Natural killer cell (primary cell): ENCODE measurements around the gene MAG. TPM values are rescaled to one million over a fixed set of nuclear protein-coding genes. Genes with fewer than 3 reads are reported as not detected.

Experiments
- ATAC-seq, 3 donors: fragments of 150-1000 bp in 2 of 3; fragments of 200-7000 bp in 1 of 3; cut with Tn5 transposase; 1 replicate in 1 of 3; 2 replicates in 2 of 3; pipeline ENCODE4 v1.10.0; 2021; ENCODE audit warnings: mild to moderate bottlenecking in 2 of 3, moderate library complexity in 2 of 3
- DNase-seq, 2 donors: peaks; one replicate each; pipeline versions ENCODE4 v3.0.0 to v3.0.0-alpha.2; 2013 to 2021; ENCODE audit warnings: mixed read lengths in 1 of 2
- H3K27ac ChIP-seq: one replicate; pipeline ENCODE4 v1.5.1; 2013; ENCODE audit warnings: mild to moderate bottlenecking, low read length
- H3K27me3 ChIP-seq: one replicate; pipeline ENCODE4 v1.6.1; 2013; ENCODE audit warnings: low read length; ENCODE audit not compliant: control insufficient read depth, insufficient read depth
- H3K36me3 ChIP-seq: one replicate; pipeline ENCODE4 v1.6.1; 2013; ENCODE audit warnings: low read length; ENCODE audit not compliant: control insufficient read depth, insufficient read depth
- H3K4me1 ChIP-seq: one replicate; pipeline ENCODE4 v1.6.1; 2013; ENCODE audit warnings: low read length; ENCODE audit not compliant: control insufficient read depth, insufficient read depth
- H3K4me3 ChIP-seq: one replicate; pipeline ENCODE4 v1.5.1; 2013; ENCODE audit warnings: low read length
- H3K9me3 ChIP-seq: one replicate; pipeline ENCODE4 v1.6.1; 2013; ENCODE audit warnings: low read length; ENCODE audit not compliant: control insufficient read depth, insufficient read depth
- H3K27ac Mint-ChIP-seq, 2 donors: one replicate each; pipeline ENCODE4 v1.8.0; 2022; ENCODE audit warnings: mild to moderate bottlenecking in 2 of 2, mixed read lengths in 2 of 2, moderate library complexity in 1 of 2
- H3K27me3 Mint-ChIP-seq, 2 donors: one replicate each; pipeline ENCODE4 v1.8.0; 2022; ENCODE audit warnings: low read depth in 2 of 2, mixed read lengths in 2 of 2
- H3K36me3 Mint-ChIP-seq: one replicate; pipeline ENCODE4 v1.8.0; 2022; ENCODE audit warnings: mixed read lengths
- H3K4me1 Mint-ChIP-seq, 2 donors: one replicate each; pipeline ENCODE4 v1.8.0; 2022; ENCODE audit warnings: mixed read lengths in 2 of 2
- H3K4me3 Mint-ChIP-seq: one replicate; pipeline ENCODE4 v1.8.0; 2022; ENCODE audit warnings: mild to moderate bottlenecking, moderate library complexity, mixed read lengths
- H3K9me3 Mint-ChIP-seq, 2 donors: one replicate each; pipeline ENCODE4 v1.8.0; 2022; ENCODE audit warnings: mixed read lengths in 2 of 2
- WGBS: methylation state at CpG from one replicate; pipeline ENCODE4 v1.1.7; 2013; ENCODE audit warnings: missing lambda C conversion rate; ENCODE audit not compliant: insufficient coverage; 5-methylcytosine and 5-hydroxymethylcytosine counted together
- intact Hi-C: fragments of 100-400 bp; cut with micrococcal nuclease; formaldehyde crosslinking; loops from one replicate; pipeline ENCODE4 v1.14.2; 2022
- total RNA-seq, 4 donors: library from RNA; stranded (reverse); fragments of 120-200 nt in 1 of 4; gene quantifications; one replicate each; pipeline versions ENCODE4 v1.2.3 to v1.2.4, GENCODE V29; 2013 to 2022
- TF ChIP-seq, protein P1 (sequence below): fragments of 200-600 bp; IDR thresholded peaks from one replicate; pipeline ENCODE4 v1.8.0; 2022; ENCODE audit warnings: antibody characterized with exemption

The MAG gene
- total RNA-seq, 3 donors from 2014 or later (not counting 1 experiment from before 2014, with no cell fraction given): not detected

DNA sequence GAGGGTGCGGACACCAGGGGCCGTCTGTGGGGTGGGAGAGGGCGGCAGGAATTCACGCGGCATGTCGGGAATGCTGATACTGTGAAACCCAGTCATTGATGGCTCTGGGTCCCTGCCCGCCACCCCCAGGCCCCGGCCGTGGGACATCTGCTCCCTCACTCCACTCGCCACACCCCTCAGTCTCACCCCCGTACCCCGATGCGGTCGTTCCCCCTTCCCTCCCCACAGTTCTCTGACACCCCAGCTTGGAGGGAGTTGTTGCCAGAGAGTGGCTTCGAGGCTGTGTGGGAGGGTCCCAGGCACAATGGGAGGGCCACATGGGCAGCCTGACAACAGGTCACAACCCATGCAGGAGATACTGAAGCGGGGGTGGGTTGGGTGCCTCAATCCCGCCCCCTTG lies 1.8 kb downstream of the MAG start:
- no peaks in the 10 kb centered on the region for H3K9me3 Mint-ChIP-seq
- Histone ChIP-seq H3K4me3 (no peak overlapping the region), H3K27me3 (no peaks in the 10 kb centered on the region), H3K4me1 (peaks cover 19% of the 10 kb centered on the region), H3K36me3 (no peaks in the 10 kb centered on the region), H3K9me3 (no peaks in the 10 kb centered on the region), H3K27ac (no peak overlapping the region)
- intact Hi-C loops: no loop called here
- no peaks in the 10 kb centered on the region for H3K27me3 Mint-ChIP-seq
- no peak for ATAC-seq
- no peak for DNase-seq
- no peak overlapping the region for H3K4me3 Mint-ChIP-seq
- H3K4me1 Mint-ChIP-seq: peaks cover 0 to 5% of the 10 kb centered on the region in 2 donors
- WGBS: 90% methylated on average over 15 of the region's 17 CpGs
- H3K36me3 Mint-ChIP-seq: no peaks in the 10 kb centered on the region
- TF ChIP-seq, protein P1, sequence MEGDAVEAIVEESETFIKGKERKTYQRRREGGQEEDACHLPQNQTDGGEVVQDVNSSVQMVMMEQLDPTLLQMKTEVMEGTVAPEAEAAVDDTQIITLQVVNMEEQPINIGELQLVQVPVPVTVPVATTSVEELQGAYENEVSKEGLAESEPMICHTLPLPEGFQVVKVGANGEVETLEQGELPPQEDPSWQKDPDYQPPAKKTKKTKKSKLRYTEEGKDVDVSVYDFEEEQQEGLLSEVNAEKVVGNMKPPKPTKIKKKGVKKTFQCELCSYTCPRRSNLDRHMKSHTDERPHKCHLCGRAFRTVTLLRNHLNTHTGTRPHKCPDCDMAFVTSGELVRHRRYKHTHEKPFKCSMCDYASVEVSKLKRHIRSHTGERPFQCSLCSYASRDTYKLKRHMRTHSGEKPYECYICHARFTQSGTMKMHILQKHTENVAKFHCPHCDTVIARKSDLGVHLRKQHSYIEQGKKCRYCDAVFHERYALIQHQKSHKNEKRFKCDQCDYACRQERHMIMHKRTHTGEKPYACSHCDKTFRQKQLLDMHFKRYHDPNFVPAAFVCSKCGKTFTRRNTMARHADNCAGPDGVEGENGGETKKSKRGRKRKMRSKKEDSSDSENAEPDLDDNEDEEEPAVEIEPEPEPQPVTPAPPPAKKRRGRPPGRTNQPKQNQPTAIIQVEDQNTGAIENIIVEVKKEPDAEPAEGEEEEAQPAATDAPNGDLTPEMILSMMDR: no peak
- H3K27ac Mint-ChIP-seq: no peak overlapping the region

GRCh38 chr19:35294328-35294727 lies 2.4 kb downstream of the MAG start:
- H3K36me3 ChIP-seq: no peaks in the 10 kb centered on the region
- peaks cover 19% of the 10 kb centered on the region for H3K4me1 ChIP-seq
- H3K27me3 ChIP-seq: no peaks in the 10 kb centered on the region
- H3K27me3 Mint-ChIP-seq: no peaks in the 10 kb centered on the region
- H3K27ac Mint-ChIP-seq: no peak overlapping the region
- TF ChIP-seq, protein P1: no peak
- intact Hi-C loops: no loop called here
- WGBS: 74% methylated on average over 2 of the region's 3 CpGs
- H3K4me3 ChIP-seq: no peak overlapping the region
- H3K36me3 Mint-ChIP-seq: no peaks in the 10 kb centered on the region
- H3K4me3 Mint-ChIP-seq: no peak overlapping the region
- no peak for ATAC-seq
- no peak for DNase-seq
- no peaks in the 10 kb centered on the region for H3K9me3 Mint-ChIP-seq
- no peaks in the 10 kb centered on the region for H3K9me3 ChIP-seq
- H3K4me1 Mint-ChIP-seq: peaks cover 0 to 5% of the 10 kb centered on the region in 2 donors
- no peak overlapping the region for H3K27ac ChIP-seq

DNA sequence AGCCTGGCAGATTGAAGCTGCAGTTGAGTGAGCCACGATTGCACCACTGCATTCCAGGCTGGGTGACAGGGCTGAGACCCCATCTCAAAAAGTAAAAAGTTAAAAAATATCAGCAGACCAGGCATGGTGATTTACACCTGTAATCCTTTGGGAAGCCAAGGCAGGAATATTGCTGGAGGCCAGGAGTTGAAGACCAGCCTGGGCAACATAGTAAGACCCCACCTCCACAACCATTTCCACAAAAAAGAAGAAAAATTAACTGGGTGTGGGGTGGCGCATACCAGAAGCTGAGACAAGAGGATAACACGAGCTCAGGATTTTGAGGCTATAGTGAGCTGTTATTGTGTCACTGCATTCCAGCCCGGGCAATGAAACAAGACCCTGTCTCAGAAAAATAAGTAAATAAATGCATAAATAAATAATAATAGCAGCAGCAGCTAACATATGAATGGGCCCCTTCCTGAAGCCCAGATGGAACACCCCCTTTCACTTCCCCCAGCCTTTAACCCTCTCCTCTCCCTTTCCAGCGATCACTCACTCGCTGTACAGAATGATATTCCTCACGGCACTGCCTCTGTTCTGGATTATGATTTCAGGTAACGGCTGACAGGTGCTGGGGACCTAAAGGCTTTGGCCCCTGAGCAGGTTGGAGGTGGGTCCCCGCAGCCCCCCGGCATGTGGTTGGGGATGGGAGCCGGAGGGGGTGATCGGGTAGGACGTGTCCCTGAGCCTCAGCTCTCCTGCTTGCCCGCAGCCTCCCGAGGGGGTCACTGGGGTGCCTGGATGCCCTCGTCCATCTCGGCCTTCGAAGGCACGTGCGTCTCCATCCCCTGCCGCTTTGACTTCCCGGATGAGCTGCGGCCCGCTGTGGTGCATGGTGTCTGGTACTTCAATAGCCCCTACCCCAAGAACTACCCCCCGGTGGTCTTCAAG lies 3.2 kb downstream of the MAG start:
- peaks cover 19% of the 10 kb centered on the region for H3K4me1 ChIP-seq
- ATAC-seq: no peak
- H3K27me3 ChIP-seq: no peaks in the 10 kb centered on the region
- H3K36me3 Mint-ChIP-seq: no peaks in the 10 kb centered on the region
- peaks cover 0 to 5% of the 10 kb centered on the region in 2 donors for H3K4me1 Mint-ChIP-seq
- no peak for DNase-seq
- no peak overlapping the region for H3K4me3 Mint-ChIP-seq
- intact Hi-C loops: no loop called here
- H3K4me3 ChIP-seq: no peak overlapping the region
- TF ChIP-seq, protein P1: no peak
- H3K9me3 Mint-ChIP-seq: no peaks in the 10 kb centered on the region
- H3K27ac ChIP-seq: no peak overlapping the region
- H3K27me3 Mint-ChIP-seq: no peaks in the 10 kb centered on the region
- peak overlapping the region in 1 of 2 donors; percentile 11 for H3K27ac Mint-ChIP-seq
- H3K9me3 ChIP-seq: no peaks in the 10 kb centered on the region
- WGBS: 47% methylated on average over 25 of the region's 25 CpGs
- no peaks in the 10 kb centered on the region for H3K36me3 ChIP-seq
